K562 (cell line): Measurements from ENCODE around the gene MANBA. TPM values are rescaled to one million over a fixed set of nuclear protein-coding genes. Genes with fewer than 3 reads are reported as not detected.

ENCODE experiments used
- GTF3C2 ChIP-seq: IDR thresholded peaks from 3 replicates; pipeline ENCODE4 v1.6.1; 2011; ENCODE audit warnings: borderline replicate concordance, mild to moderate bottlenecking, moderate library complexity; ENCODE audit not compliant: insufficient read length; ENCODE audit errors: extremely low read depth
- HOXB6 ChIP-seq: fragments of 250-450 bp; sonication (Bioruptor Pico); IDR thresholded peaks from 2 replicates; pipeline ENCODE4 v1.5.1; 2022; ENCODE audit warnings: mild to moderate bottlenecking, borderline replicate concordance
- MAX ChIP-seq: sonication (generic); formaldehyde crosslinking; IDR thresholded peaks from 2 replicates; pipeline ENCODE4 v1.9.0; 2022; ENCODE audit warnings: mild to moderate bottlenecking, missing genetic modification reagents
- RERE ChIP-seq: sonication (generic); formaldehyde crosslinking; IDR thresholded peaks from 2 replicates; pipeline ENCODE4 v1.8.0; 2023; ENCODE audit warnings: missing genetic modification reagents, mild to moderate bottlenecking, borderline replicate concordance
- polyA plus RNA-seq, 8 experiments: library from polyadenylated mRNA; depleted of rRNA in 4 of 8; stranded (reverse) in 5 of 8; unstranded in 3 of 8; fragments of >200 nt; fragmentation: Nextera tagmentation in 2 of 8; fragmentation: Illumina TruSeq in 1 of 8; extraction: Ambion mirVana in 2 of 8; extraction: Trizol in 1 of 8; gene quantifications; 2 replicates each; pipeline versions ENCODE4 v1.2.1 to v1.2.3, GENCODE V29; 2011 to 2014; ENCODE audit warnings: inconsistent platforms in 1 of 8, missing spikeins in 1 of 8
- total RNA-seq, 7 experiments: library from RNA; depleted of rRNA in 6 of 7; stranded (reverse); fragments of >200 nt in 6 of 7; fragmentation: Illumina TruSeq in 2 of 7; extraction: Trizol in 2 of 7; gene quantifications; 2 replicates each; pipeline versions ENCODE4 v1.2.1 to v1.2.3, GENCODE V29; 2011 to 2021; ENCODE audit warnings: low replicate concordance in 1 of 7
- TF ChIP-seq, protein P1 (sequence below): conservative IDR thresholded peaks from 2 replicates; pipeline ENCODE4 v1.6.1; 2011; ENCODE audit warnings: low read depth, mild to moderate bottlenecking, low read length; ENCODE audit not compliant: control insufficient read depth

MANBA gene
- total and polyA plus RNA-seq, 9 of the 15 experiments (the other 6 are each of a cell fraction or from before 2014, with no cell fraction given), result 1.8 to 12.9 (median 7.7) TPM

DNA sequence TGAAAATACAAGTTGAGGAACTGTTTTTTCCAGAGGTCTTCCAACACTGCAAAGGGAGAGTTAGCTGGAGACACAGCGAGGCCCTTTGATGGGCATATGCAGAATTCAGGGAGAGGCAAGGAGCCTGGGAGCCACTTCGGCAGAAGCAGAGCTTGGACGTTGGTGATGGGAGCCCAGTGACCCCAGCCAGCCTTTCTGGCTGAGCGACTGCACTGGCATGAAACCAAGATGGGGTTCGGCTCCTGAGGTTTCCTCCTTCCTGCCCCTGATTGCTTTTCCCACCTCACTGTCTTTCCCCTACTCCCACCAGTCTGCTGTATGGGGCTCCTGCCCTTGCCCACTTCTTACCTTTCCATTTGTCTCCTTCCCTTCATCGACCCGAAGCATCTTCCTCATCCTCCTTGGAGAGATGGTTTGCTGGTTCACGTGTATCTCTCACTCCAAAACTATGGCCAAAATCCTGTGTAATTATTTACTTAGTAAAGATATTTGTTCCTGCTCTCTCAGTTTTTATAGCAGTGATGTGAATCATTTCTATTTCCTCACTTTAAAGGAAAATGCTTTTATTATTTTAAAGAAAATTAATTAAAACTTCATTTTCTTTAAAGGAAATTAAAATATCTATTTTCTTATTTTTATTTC lies 159.1 kb downstream of the MANBA start (continued):
- TF ChIP-seq, protein P1, sequence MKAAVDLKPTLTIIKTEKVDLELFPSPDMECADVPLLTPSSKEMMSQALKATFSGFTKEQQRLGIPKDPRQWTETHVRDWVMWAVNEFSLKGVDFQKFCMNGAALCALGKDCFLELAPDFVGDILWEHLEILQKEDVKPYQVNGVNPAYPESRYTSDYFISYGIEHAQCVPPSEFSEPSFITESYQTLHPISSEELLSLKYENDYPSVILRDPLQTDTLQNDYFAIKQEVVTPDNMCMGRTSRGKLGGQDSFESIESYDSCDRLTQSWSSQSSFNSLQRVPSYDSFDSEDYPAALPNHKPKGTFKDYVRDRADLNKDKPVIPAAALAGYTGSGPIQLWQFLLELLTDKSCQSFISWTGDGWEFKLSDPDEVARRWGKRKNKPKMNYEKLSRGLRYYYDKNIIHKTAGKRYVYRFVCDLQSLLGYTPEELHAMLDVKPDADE, result no peak
- TF ChIP-seq GTF3C2 (no peak), MAX (CRISPR knock-in tag) (no peak), RERE (CRISPR knock-in tag) (no peak), HOXB6 (CRISPR knock-in tag) (no peak)
